ENCODE measurements around the gene TCEAL9. TPM values are rescaled to one million over a fixed set of nuclear protein-coding genes. Genes with fewer than 3 reads are reported as not detected.

Gene TCEAL9
- total RNA-seq (212 and 239 TPM in 2 replicates), polyA plus RNA-seq (257 and 305 TPM in 2 replicates)

GRCh38 chrX:103356130-103356798, at the start of gene TCEAL9:
Gene TCEAL9 (plus strand): TSS chrX:103356506. CDS start chrX:103357685, 1,179 bp downstream.
- no peak for TF ChIP-seq EZH2 (IDR thresholded peaks at IDR 0.05; ENCODE audit: borderline replicate concordance)
- TF ChIP-seq EZH2phosphoT487 (IDR thresholded peaks at IDR 0.05; ENCODE audit: low read depth, severe bottlenecking, unreplicated experiment): no peak
- TF ChIP-seq CTCF (IDR thresholded peaks at IDR 0.05; ENCODE audit: poor library complexity): no peak
- no peaks in the 10 kb centered on the region for H3K36me3 ChIP-seq (replicated peaks; ENCODE audit: insufficient read depth, low read depth)
- H3K9me2 ChIP-seq (replicated peaks; ENCODE audit: insufficient read depth): no peaks in the 10 kb centered on the region
- H3K9me3 ChIP-seq (ENCODE audit: low read depth): no peaks in the 10 kb centered on the region
- H4K20me1 ChIP-seq (ENCODE audit: insufficient read depth, poor library complexity, severe bottlenecking): no peaks in the 10 kb centered on the region
- peak within 1 kb of the TSS; percentile 83 for H2AFZ ChIP-seq
- peak within 1 kb of the TSS; percentile 97 for H3K27ac ChIP-seq
- no peaks in the 10 kb centered on the region for H3K27me3 ChIP-seq
- peak; percentile 84 for DNase-seq (ENCODE audit: low spot score)
- H3K4me3 ChIP-seq: peak within 1 kb of the TSS; percentile 54
- no peaks in the 10 kb centered on the region for H3K4me1 ChIP-seq (ENCODE audit: insufficient read depth)
- peak within 1 kb of the TSS; percentile 77 for H3K4me2 ChIP-seq
- peaks cover 26% of the 10 kb centered on the region for H3K79me2 ChIP-seq
- WGBS (ENCODE audit: low lambda C conversion rate, missing lambda C conversion rate): 43% methylated on average over 18 of the region's 18 CpGs

GRCh38 chrX:103309860-103310554, 46.3 kb upstream of the TCEAL9 start:
- no peaks in the 10 kb centered on the region for H3K9me2 ChIP-seq (replicated peaks; ENCODE audit: insufficient read depth)
- peak; percentile 3 for DNase-seq (ENCODE audit: low spot score)
- peak overlapping the region; percentile 71 for H3K4me2 ChIP-seq
- no peaks in the 10 kb centered on the region for H4K20me1 ChIP-seq (ENCODE audit: insufficient read depth, poor library complexity, severe bottlenecking)
- H3K27me3 ChIP-seq: no peaks in the 10 kb centered on the region
- peak overlapping the region; percentile 58 for H3K4me3 ChIP-seq
- H3K79me2 ChIP-seq: no peaks in the 10 kb centered on the region
- no peaks in the 10 kb centered on the region for H3K9me3 ChIP-seq (ENCODE audit: low read depth)
- no peaks in the 10 kb centered on the region for H3K4me1 ChIP-seq (ENCODE audit: insufficient read depth)
- WGBS (ENCODE audit: low lambda C conversion rate, missing lambda C conversion rate): 54% methylated on average over 22 of the region's 32 CpGs
- no peak overlapping the region for H3K27ac ChIP-seq
- H2AFZ ChIP-seq: peak overlapping the region; percentile 63
- no peak for TF ChIP-seq CTCF (IDR thresholded peaks at IDR 0.05; ENCODE audit: poor library complexity)
- no peak for TF ChIP-seq EZH2phosphoT487 (IDR thresholded peaks at IDR 0.05; ENCODE audit: low read depth, severe bottlenecking, unreplicated experiment)
- no peak for TF ChIP-seq EZH2 (IDR thresholded peaks at IDR 0.05; ENCODE audit: borderline replicate concordance)
- H3K36me3 ChIP-seq (replicated peaks; ENCODE audit: insufficient read depth, low read depth): no peaks in the 10 kb centered on the region

GRCh38 chrX:103310555-103311398, 45.5 kb upstream of the TCEAL9 start, which contains the start of gene BEX2:
Gene BEX2 (minus strand): TSS chrX:103310990. CDS start chrX:103309976, 1,014 bp downstream.
- H3K27me3 ChIP-seq: no peaks in the 10 kb centered on the region
- peak within 1 kb of the TSS; percentile 53 for H3K27ac ChIP-seq
- H3K9me3 ChIP-seq (ENCODE audit: low read depth): no peaks in the 10 kb centered on the region
- H3K4me3 ChIP-seq: peak within 1 kb of the TSS; percentile 58
- WGBS (ENCODE audit: low lambda C conversion rate, missing lambda C conversion rate): 41% methylated on average over 16 of the region's 52 CpGs
- H3K4me2 ChIP-seq: peak within 1 kb of the TSS; percentile 71
- H3K36me3 ChIP-seq (replicated peaks; ENCODE audit: insufficient read depth, low read depth): no peaks in the 10 kb centered on the region
- peak; percentile 90 for DNase-seq (ENCODE audit: low spot score)
- H4K20me1 ChIP-seq (ENCODE audit: insufficient read depth, poor library complexity, severe bottlenecking): no peaks in the 10 kb centered on the region
- no peaks in the 10 kb centered on the region for H3K9me2 ChIP-seq (replicated peaks; ENCODE audit: insufficient read depth)
- no peaks in the 10 kb centered on the region for H3K4me1 ChIP-seq (ENCODE audit: insufficient read depth)
- no peaks in the 10 kb centered on the region for H3K79me2 ChIP-seq
- peak within 1 kb of the TSS; percentile 63 for H2AFZ ChIP-seq
- no peak for TF ChIP-seq EZH2 (IDR thresholded peaks at IDR 0.05; ENCODE audit: borderline replicate concordance)
- no peak for TF ChIP-seq EZH2phosphoT487 (IDR thresholded peaks at IDR 0.05; ENCODE audit: low read depth, severe bottlenecking, unreplicated experiment)
- TF ChIP-seq CTCF (IDR thresholded peaks at IDR 0.05; ENCODE audit: poor library complexity): no peak
